Endothelial cell of hepatic sinusoid (primary cell): Measurements from ENCODE around the gene CPXM1.

ENCODE experiments used
- in situ Hi-C: cut with HindIII; loops from 2 replicates; pipeline ENCODE4 v1.10.0; 2017; ENCODE audit warnings: low sequenced_read_pairs

Gene CPXM1

GRCh38 chr20:2751878-2752566, 48.4 kb downstream of the CPXM1 start:
- in situ Hi-C loops, result no loop called here

GRCh38 chr20:2751347-2751877, 49.0 kb downstream of the CPXM1 start:
- in situ Hi-C loops, result no loop called here

GRCh38 chr20:2750491-2751251, 49.8 kb downstream of the CPXM1 start:
- in situ Hi-C loops, result no loop called here

- in situ Hi-C loops, result no loop called here
Measured at GRCh38 chr20:2749951-2750490, 50.4 kb downstream of the CPXM1 start.

DNA sequence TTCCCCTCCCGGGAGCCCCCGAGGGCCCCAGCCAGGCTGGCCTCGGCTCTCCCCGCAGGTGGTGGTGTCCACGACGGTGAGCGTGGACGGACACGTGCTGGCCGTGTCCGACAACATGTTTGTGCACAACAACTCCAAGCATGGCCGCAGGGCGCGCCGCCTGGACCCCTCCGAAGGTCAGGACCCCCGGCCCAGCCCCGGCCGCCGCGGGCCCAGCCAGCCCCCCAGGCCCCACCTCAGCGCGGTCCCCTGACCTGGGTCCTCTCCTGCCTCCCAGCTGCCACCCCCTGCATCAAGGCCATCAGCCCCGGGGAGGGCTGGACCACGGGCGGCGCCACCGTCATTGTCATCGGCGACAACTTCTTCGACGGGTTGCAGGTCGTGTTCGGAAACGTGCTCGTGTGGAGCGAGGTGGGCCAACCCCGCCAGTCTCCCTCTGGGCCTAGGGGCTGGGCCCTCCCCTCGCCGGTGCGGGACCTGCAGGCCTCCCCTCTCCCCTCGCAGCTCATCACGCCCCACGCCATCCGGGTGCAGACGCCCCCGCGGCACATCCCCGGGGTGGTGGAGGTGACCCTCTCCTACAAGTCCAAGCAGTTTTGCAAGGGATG, 51.0 kb downstream of the CPXM1 start:
- in situ Hi-C loops, result no loop called here

DNA sequence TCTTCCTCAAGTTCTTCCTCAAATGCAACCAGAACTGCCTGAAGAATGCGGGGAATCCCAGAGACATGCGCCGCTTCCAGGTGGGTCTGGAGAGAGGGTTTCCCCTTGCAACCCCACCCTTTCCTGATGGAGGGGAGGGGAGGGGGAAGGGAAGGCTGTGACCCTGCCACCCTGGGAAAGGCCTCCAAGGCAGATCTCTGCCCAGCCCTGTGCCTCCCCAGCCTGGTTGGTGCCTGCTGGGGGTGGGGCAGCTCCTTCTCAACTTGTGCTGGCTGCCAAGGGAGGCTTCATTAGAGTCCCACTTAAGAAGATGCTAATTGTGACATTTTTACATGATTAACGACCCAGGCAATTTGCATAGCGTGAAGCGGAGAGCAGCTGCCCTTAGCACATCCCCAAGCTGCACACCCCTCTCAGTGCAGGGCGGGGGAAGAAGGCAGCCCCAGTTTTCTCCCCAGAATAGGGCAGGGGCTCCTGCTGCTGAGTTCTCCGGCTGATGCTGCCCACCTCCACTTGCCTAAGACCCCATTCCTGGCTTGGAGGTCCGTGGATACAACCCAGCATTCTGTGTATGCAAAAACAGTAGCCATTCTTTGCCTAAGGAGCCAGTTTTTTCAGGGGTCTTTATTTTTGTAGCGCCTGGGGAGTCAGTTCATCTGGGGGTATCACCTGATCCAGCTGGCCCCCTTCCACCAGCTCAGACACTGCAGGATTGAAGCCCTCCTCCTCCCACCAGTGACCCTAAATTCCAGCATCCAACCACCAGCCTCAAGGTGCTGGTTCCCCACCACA, 51.7 kb downstream of the CPXM1 start:
- in situ Hi-C loops, result no loop called here

GRCh38 chr20:2747676-2748235, 52.7 kb downstream of the CPXM1 start:
- in situ Hi-C loops, result no loop called here

DNA sequence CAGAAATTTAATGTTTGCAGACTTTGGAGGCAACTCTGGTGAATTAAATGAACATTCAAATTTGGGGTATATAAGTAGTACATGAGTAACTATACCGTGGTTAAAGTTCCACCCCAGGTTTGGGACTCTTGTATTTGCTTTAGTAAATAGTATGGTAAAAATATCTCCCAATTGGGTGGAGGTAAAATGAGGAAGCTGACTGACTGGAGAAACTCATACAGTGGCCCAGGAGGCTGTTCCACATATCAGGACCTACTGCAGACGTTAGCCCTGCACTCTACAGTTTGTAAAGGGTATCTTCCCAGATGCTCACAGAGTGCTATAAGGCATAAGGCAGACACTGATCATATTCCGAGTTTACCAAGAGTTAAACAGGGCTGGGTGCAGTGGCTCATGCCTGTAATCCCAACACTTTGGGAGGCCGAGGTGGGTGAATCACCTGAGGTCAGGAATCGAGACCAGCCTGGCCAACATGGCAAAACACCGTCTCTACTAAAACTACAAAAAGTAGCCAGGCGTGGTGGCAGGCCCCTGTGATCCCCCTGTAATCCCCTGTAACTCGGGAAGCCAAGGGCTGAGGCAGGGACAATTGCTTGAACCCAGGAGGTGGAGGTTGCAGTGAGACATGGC, 53.7 kb downstream of the CPXM1 start:
- in situ Hi-C loops, result no loop called here

- in situ Hi-C loops, result no loop called here
Measured at GRCh38 chr20:2745936-2746635, 54.3 kb downstream of the CPXM1 start.

DNA sequence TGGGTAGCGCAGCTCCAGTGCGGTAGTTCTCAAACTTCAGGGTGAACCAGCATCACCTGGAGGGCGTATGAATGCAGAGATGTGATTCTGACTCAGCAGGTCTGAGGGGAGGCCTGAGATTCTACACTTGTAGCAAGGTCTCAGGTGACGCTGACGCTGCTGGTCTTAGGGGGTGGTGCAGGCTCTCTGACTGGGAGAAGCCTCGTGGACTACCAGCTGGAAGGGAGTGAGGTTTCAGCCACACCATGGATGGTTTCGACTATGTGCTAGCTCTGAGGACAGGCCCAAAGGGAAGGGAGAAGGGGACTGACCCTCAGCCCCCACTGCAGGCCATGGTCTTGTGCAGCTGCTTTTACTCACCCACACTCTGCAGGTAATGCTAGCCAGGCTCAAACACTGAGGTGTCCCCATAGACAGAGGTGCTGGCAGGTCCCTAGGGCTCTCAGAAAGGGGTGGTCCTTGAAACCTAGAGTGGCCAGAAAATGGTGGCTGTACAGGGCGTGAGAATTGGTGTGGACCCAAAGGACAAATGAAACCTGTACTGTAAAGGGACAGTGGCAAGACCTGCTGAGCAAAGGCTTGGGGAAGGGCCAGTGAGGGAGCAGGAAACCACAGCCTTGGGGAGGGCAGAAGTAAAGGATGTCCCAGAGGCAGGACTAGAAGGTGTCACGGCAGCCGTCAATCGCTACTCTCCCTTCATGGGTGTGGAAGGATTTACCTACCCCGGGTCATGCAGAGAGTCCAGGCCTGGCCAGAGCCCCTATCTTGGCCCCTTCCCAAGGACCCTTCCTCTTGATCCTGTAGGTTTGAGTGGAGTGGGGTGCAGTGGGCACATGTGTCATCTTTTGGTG, 55.1 kb downstream of the CPXM1 start:
- in situ Hi-C loops, result no loop called here
